NK-92 (cell line): Measurements from ENCODE around the gene AJAP1.

ENCODE experiments used
- DNase-seq: peaks from one replicate; lab custom pipeline; 2025; ENCODE audit not compliant: unreplicated experiment; lab: John Stamatoyannopoulos, UW

AJAP1 gene

DNA sequence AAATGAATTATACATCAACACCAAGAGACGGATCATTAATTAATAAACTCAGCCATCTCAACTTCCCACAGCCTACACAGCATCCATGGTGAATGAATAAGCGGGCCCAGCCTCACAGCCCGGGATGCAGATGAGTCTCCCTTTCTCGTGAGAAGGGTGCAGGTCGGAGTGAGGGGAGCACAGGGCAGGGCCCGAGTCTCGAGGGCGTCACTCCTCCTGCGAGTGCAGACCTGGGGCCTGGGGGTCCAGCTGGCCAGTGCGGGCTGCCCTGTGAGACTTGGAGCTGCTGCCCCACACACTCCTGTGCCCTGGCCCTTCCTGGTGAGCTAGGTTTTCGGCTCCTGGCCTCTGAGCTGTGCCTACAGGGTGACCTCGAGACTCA, 74.7 kb downstream of the AJAP1 start:
- no peak for DNase-seq

DNA sequence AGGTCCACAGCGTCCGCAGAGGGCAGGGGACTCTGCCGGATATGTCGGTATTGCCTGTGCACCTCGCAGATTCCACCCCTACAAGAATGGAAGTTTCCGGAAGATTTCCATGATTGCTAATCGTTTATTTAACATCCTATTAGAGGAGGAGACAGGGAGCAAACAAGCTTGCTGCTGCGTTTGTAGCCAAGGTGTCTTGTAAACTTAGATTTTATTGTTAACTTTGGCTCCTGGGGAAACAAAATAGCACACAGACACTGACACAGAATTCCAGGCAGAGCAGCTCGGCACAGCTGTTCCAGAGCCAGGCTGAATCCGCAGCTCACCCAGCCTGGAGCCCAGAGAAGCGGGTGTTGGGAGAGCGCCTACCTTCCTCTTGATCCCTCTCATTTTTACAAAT, 75.7 kb downstream of the AJAP1 start:
- DNase-seq = no peak

DNA sequence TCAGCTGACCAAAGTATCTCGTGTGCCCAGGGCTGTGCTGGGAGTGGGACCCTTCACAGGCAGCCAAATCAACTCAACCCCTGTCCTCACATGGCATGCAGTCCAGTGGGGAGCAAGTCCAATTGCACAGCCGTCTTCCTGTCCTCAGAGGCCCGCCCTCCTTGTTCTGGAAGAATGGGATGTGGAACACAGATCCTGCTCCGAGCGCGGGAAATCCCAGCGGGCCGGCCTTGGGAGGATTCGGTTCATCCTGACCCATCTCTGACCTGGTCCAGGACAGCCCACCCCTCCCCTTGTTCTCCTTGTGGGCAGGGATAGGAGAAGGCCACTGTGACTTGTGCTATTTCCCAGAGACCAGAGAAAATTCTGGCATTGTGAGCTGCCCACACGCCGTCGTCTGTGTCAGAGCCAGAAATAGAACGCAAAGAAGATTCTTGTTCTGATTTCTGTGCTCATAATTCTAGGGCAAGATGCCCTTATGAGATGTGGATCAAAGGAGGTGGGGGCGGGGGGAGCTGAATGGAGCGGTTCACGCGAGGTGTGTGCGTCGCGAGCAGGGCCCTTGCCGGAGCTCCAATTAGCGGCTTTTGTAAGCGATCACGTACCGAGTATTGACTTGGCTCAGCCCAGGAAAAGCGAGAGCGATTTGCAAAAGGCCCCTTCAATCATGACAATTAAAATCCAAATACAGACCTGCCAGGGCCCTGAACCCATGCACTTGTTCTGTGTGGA, 79.2 kb downstream of the AJAP1 start:
- DNase-seq = no peak

DNA sequence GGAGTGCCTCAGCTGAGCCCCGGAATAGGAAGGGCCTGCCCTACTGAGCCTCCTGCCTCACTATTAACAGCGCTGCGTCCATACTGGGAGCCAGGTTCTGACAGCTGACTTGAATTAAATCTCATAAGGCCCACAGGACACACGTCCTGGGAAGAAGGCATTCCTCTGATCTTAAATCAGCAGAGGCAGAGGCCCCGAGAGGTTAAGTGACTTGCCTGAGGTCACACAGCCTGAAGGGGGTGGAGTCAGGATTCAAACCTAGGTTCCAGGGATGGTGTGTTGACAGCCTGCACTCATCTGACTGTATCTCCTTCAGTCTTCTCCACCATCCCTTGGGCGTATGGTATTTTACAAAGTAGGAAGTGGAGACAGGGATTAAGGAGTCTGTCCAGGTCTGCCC, 79.8 kb downstream of the AJAP1 start:
- DNase-seq = no peak

DNA sequence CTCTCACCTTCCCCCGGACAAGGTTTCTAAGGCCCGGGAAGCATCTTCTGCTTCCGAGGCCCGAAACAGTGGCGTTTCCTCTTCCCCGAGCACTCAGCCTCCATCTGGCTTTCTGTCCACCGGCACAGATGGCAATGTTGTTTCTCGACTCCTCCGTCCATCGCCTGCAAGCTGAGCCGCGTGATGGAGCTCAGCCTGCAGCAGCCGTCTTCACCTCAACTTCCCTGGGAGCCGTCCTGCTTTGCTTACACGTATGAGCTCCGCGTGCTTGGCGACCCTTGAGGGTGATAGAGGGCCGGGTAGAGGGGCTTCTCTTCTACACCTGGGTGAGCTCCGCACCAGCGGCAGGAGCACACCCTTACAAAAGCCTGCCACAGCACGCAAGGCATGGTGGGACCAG, 80.4 kb downstream of the AJAP1 start:
- no peak for DNase-seq

DNA sequence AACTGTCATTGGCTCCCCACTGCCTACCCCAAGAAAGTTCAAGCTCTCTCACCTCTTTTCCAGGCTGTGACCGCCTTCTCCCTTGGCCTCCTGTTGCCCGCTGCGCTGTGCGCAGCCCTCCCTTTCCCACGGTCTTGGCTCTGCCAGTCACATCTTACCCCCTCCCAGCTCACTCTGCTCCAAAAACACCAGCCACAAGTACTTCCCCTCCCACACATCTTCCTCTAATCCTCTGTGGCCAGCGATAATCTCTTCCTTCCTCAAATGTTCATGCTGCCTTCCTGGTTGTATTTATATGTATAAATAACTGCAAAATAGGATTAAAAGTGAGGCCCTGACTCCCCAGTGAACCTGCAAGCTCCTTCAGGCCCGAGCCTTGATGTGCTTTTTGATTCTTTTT, 81.8 kb downstream of the AJAP1 start:
- no peak for DNase-seq

DNA sequence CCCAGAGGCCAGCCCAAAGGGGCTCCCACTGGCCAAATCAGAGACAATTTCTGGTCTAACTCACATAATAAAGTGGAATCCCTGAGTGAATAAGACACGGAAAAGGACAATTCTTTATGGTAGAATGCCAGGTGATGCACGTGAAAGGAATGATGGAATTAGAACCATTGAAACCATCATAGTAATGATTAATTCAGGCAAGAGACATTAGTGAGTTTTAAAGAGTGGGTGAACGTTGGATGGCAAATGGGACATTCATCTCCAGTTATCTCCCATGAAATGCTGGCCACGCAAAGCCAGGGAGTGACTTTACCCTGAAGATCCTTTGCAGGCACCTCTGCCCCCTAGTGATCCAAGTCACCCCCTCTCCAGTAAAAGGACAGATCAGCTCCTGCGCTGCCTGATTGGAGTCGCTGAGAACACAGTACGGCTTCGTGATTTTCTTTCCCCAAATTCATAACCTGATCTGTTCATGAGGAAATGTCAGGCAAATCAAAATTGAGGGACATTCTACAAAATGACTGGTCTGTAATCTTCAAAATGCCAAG, 87.5 kb downstream of the AJAP1 start:
- DNase-seq = no peak

DNA sequence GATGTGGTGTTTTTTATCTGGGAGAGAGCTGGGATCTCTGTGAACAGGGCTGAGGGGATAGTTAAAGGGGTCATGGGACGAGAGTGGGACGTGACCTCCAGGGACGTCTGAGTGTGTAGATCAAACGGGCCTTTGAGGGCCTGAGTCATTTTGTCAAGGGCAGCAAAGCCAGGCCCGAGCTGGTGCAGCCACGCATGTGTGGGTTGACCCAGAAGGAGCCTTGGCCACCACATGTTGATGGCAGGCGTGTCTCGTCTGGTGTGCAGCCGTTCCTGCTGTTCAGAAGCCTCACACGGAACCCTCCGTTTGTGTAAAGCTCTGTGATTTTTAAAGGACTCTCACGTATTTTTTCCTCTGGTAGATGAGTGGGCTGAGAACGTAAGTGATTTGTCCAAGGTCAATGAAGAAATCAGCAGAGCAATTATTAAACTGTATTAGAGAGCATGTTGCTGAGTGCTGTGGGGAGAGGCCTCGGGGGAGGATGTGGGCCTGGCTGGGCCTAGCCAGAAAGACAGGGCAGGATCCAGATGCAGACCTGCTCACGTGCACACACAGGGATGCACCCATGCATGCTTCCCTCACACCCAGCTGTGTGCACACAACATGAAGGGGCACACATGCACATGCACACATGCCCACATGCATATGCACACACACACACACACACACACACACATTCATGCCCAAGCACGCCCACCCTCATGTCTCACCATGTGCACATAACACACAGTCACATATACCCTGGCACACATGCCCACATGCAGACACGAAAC, 89.8 kb downstream of the AJAP1 start:
- DNase-seq = no peak

DNA sequence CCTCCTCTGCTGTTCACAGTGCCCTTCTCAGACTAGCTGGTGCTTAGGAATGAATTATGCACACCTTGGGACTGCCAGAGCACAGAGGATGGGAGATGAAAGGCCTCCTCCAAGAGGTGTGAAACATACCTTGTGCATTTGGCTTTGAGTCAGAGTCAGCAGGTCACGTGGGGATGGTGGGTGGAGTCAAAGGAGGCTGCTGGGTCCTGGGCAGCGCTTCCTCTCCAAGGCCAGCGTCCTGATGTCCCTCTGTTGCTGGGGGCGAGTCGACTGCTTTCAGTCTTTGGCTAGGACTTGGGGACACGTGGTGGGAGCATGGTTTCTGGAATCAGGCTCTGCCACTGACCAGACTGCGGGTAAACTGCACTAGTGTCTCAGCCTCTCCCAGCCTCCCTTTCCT, 91.2 kb downstream of the AJAP1 start:
- DNase-seq = no peak

DNA sequence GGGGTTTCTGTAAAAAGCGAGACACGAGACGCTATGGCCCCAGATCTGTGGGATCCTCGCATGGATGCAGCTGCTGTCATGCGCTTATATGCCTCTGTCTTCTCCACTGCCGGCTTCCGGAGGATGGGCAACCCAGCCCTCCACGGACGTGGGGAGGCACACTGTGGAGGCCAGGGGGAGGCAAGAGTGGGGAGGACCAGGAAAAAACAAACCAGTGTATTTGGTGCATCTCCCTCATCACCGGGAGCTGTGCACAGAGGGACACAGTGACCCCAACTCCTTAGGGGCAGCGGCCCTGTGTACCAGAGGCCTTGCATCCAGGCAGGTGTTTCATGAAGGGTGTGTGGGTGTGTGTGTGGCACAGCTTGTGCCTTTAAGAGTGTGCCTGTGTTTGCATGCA, 95.0 kb downstream of the AJAP1 start:
- no peak for DNase-seq

DNA sequence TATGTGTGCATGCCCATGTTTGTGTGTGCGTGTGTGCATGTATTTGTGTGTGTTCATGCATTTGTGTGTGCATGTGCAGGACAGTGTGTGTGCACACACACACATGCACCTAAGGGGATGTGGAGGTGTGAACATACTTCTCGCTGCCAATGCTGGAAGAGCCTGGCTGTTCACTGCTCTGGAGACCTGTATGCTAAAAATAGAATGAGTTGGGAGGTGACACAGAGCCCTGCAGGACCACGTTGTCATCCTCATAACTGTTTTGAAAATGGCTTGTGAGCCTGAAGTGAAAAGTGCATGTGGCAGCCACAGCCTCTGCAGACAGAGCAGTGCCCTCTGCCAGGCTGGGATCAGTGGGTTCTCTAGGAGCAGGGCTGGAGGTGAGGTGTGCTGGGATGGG, 95.8 kb downstream of the AJAP1 start:
- no peak for DNase-seq

DNA sequence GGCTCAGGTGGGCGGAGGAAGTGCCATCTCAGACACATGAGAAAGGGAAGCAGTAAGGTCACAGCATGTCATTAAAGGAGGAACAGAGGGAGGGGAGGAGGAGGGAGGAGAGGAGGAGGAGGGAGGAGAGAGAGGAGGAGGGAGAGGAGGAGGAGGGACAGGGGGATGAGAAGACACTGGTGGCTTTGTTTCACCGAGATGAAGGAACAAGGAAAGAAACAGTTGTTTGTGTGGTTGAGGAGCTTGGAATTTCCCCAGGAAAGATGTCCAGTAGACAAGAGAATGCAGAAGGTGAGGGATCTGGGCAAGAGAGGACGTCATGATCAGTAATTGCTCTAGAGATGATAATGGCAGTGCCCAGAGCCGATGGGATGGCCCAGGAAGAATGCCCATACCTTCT, 97.7 kb downstream of the AJAP1 start:
- DNase-seq = no peak

DNA sequence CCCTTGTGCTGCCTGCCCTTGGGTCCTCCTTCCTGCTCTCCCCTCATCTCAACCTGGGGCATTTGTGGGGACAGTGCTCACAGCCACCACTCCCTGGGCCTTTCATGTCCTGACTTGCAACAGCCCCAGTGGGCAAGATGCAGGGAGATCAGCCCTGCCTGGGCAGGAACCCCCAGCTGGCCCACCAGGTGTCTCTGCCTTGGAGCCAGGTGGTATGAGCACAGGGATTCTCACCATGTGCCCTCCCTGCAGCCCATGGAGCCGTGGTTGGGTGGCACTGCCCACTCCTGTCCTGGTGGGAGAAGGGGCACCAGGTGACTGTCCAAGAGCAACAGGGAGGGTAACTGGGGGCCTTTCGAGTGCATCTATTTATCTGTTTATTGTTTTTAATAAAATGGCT, 100.4 kb downstream of the AJAP1 start:
- DNase-seq = no peak

DNA sequence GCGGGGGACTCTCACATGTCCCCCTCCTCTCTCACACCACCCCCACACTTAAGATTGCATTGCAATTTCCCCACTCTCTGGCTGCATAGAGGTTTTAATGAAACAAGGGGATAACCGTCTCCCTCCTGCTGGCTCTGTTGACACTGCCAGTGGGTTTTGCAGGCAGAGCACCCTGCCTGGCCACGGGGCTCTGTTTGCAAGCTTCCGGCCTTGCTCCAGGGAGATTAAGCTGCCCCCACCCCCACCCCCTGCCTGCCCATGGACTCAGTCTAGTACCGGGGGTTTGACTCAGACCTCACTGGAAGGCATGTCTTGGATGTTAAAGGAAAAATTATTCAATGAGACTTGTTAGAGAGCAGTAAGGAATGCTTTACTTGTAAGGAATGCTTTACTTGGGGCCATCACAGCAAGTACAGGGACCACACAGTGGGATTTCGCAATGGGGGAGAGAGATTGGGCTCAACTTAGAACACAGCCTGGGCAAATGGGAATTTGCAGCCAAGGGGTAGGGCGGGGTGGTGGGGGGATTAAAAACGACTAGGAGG, 101.0 kb downstream of the AJAP1 start:
- DNase-seq = no peak

DNA sequence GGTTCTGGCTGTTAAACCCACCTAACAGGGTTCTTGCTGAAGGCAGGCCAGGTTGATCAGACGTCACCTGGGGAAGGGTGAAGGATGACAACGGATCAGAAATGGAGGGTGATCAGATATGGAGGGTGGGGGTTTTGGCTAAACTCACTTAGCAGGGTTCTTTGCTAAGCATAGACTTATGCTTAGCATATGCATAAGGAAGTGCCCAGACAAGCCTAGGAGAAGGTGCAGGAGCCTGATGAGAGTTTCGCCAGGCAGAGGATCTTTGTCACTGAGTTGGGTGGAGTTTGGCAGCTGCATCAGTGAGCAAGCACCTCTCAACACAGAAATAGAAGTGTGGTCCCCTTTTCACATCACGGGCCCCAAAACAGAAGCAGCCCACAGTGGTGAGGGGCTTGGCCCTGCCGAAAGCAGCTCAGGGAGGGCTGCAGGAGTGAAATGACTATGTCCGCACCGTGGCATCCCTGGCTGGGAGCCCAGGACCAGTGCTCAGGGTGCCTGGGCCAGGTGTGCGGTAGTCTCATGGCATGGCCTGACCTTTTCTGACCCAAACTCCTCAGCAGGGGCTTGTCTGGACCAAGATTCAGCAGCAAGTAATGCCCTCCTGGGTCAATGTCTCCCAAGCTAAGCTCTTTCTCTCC, 101.6 kb downstream of the AJAP1 start:
- DNase-seq = no peak

DNA sequence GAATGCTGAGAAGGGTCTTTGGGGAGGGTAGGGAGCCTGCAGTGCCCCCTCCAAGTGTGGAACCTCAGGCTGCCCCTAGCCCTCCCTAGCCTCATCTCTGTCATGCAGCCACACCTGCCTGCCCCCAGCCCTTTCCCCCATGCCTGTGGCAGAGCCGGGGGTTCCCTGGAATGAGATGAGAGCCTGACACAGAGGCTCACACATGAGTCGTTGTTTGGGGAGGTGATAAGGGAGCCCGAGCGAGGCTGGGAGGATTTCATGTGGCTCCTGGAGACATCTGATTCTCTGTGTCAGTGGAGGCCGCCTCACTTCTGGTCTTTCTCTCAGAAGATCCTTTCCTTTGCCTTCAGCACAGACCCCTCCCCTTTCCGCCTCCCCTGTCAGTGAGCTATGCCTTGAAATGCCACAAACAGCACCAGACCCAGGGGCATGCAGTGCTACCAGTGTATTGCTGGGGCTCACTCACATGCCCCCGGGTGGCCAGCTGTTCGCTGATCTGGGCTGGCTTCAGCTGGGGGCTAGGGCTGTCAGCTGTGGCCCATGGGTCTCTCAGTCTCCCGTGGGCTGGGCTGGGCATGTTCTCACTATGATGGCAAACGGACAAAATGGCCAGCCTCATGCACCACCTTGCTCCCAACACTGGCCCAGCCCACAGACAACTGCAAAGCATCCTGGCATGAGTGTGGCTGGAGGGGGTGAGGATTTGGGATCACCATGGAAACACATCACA, 102.6 kb downstream of the AJAP1 start:
- DNase-seq = no peak

DNA sequence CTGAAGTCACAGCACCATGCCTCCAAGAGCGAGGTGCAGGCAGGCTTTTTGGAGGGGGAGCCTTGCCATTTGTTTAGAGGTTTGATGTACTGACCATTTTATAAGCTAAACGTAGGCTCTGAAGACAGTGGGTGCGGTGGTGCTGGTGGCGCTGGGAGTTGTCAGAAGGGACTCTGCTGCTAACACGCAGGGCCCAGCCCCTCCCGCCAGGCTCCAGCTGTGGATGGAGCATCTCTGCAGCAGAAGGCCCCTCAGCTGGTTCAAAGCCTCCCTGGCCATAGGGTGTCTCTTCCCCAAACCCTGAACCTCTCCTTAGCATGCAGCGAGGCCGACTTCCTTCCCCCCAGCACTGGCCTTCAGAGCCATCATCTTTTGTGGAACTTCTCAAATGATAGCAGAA, 105.3 kb downstream of the AJAP1 start:
- DNase-seq = no peak

DNA sequence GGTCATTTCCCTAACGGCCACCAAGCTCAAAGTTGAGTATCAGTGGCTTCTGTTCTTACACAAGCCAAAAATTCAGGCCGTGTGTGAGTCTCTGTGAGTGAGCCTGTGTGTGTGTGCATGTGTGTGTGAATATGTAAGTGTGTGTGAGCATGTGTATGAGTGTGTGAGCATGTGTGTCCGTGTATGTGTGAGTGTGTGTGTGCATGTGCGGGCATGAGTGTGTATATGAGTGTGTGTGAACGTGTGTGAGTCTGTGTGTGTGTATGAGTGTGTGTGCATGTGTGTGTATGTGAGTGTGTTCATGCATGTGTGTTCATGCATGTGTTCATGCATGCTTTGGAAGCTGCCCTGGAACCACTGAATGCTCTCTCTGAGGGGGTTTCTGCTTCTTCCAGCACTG, 105.7 kb downstream of the AJAP1 start:
- no peak for DNase-seq

DNA sequence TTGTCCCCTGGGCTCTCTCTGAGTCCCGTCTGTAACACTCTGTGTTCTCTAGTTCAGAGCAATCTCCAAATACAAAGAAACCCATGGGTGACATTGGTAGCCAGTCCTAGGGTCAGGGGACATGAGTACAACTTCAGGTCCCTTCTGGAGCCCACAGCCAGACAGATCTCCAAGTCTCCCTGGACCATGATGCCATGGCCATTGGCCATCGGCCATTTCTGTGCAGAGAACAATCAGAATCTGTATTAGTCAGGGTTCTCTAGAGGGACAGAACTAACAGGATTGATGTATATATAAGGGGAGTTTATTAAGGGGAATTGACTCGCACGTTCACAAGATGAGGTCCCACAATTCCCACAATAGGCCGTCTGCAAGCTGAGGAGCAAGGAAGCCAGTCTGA, 106.9 kb downstream of the AJAP1 start:
- no peak for DNase-seq

DNA sequence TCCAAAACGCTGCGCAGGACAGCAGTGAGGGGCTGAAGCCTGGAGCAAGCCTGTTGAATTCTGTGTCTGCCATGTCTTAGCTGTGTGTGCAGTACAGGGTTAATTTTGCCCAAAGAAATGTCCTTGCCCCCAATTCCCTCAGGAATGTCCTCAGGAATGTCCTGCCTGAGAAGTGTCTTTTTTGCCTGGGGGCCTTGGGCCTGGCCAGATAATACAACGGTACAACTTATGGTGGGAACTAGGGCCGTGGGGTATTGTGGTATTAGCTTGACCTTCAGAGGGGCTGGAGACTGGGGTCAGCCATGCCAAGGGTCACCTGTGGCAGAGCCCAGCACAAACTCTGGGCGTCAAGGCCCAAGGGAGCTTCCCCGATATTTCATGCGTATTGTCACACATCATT, 107.7 kb downstream of the AJAP1 start:
- no peak for DNase-seq

DNA sequence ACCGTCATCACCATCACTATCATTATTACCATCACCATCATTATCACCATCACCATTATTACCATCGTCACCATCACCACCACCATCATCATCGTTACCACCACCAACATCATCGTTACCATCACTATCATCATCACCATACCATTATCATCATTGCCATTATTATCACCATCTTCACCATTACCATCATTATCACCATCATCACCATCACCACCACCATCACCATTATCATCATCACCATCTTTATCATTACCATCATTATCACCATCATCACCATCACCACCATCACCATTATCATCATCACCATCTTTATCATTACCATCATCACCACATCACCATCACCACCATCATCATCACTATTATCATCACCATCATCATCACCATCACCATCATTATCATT, 112.9 kb downstream of the AJAP1 start:
- DNase-seq = no peak
